Testis (tissue), 3 donors: ENCODE results near the gene MAP2K3. TPM values are rescaled to one million over a fixed set of nuclear protein-coding genes. Genes with fewer than 3 reads are reported as not detected.

Experiments
- DNase-seq: peaks from one replicate; pipeline ENCODE4 v3.0.0-alpha.2; 2019
- H3K27ac ChIP-seq, 2 donors: fragments of 200-600 bp; sonication (generic); one replicate each; pipeline ENCODE4 v1.5.1; 2019
- H3K27me3 ChIP-seq: fragments of 200-600 bp; sonication (generic); one replicate; pipeline ENCODE4 v1.5.1; 2019
- H3K36me3 ChIP-seq: fragments of 200-600 bp; sonication (generic); one replicate; pipeline ENCODE4 v1.5.1; 2017; ENCODE audit warnings: low read depth; ENCODE audit errors: missing control alignments
- H3K4me1 ChIP-seq: fragments of 200-600 bp; sonication (generic); one replicate; pipeline ENCODE4 v1.5.1; 2019
- H3K4me3 ChIP-seq, 2 donors: fragments of 200-600 bp; sonication (generic); one replicate each; pipeline ENCODE4 v1.5.1; 2017 to 2019
- H3K9me3 ChIP-seq: fragments of 200-600 bp; sonication (generic); one replicate; pipeline ENCODE4 v1.5.1; 2017
- CTCF ChIP-seq, 3 experiments: fragments of 450-650 bp in 2 of 3; fragments of 200-600 bp in 1 of 3; sonication (generic) in 1 of 3; IDR thresholded peaks; one replicate each; pipeline ENCODE4 v1.5.1; 2016 to 2019; ENCODE audit warnings: antibody characterized with exemption in 3 of 3, mild to moderate bottlenecking in 2 of 3, moderate library complexity in 1 of 3
- POLR2A ChIP-seq: fragments of 450-650 bp; IDR thresholded peaks from one replicate; pipeline ENCODE4 v1.6.1; 2017; ENCODE audit warnings: antibody characterized with exemption, mild to moderate bottlenecking, moderate library complexity
- WGBS, 2 donors: methylation state at CpG; one replicate each; pipeline ENCODE4 v1.1.5; 2018; 5-methylcytosine and 5-hydroxymethylcytosine counted together
- intact Hi-C: fragments of 100-400 bp; cut with DNase I; formaldehyde crosslinking; loops from one replicate; pipeline ENCODE4 v1.15.1; 2023; ENCODE audit warnings: low total_unique reads
- polyA plus RNA-seq: library from polyadenylated mRNA; stranded (reverse); fragments of 350-450 nt; fragmentation: Illumina TruSeq; extraction: RNeasy Lipid Tissue Mini Kit (QIAGEN cat#74804); gene quantifications from one replicate; pipeline ENCODE4 v1.2.3, GENCODE V29; 2014; ENCODE audit warnings: low read depth, low replicate concordance; ENCODE audit not compliant: insufficient read depth
- total RNA-seq, 2 donors: library from RNA; depleted of rRNA; stranded (reverse); fragments of >200 nt; gene quantifications; one replicate each; pipeline ENCODE4 v1.2.3, GENCODE V29; 2016

MAP2K3 gene
- total and polyA plus RNA-seq, 3 donors from 2014 or later, result 13.5 to 17.5 (median 15.4) TPM

- peaks cover 40% of the 10 kb centered on the region for H3K4me1 ChIP-seq
Measured at GRCh38 chr17:21283482-21284318, 811 bp upstream of the MAP2K3 start.

GRCh38 chr17:21285164-21286065 lies 904 bp downstream of the MAP2K3 start:
- peak; percentile 42 for DNase-seq

More at GRCh38 chr17:21283482-21284318, 811 bp upstream of the MAP2K3 start:
- no peaks in the 10 kb centered on the region for H3K9me3 ChIP-seq
- H3K36me3 ChIP-seq, result no peaks in the 10 kb centered on the region
- no peak for DNase-seq
- H3K4me3 ChIP-seq, result peak overlapping the region; percentile 80 to 88
- no peak for TF ChIP-seq CTCF (IDR thresholded peaks at IDR 0.05)
- no peak for TF ChIP-seq POLR2A
- H3K27ac ChIP-seq, result no peak overlapping the region
- WGBS, 2 donors, result 13 to 43% methylated on average over 9 to 42 of the region's 49 CpGs
- intact Hi-C loops, result loop anchor here (10.0 kb wide), 2 partner anchors 159 to 231 kb away; partner anchors contain the start of gene DHRS7B
- no peaks in the 10 kb centered on the region for H3K27me3 ChIP-seq

GRCh38 chr17:21286066-21286770 lies 1.7 kb downstream of the MAP2K3 start:
- Histone ChIP-seq H3K36me3 (no peaks in the 10 kb centered on the region), H3K9me3 (no peaks in the 10 kb centered on the region), H3K27me3 (no peaks in the 10 kb centered on the region), H3K27ac (peak overlapping the region; percentile 79 to 89), H3K4me3 (peak overlapping the region; percentile 80 to 88), H3K4me1 (peaks cover 40% of the 10 kb centered on the region)
- TF ChIP-seq POLR2A (no peak), CTCF (IDR thresholded peaks at IDR 0.05) (no peak)
- intact Hi-C loops, result loop anchor here (10.0 kb wide), 2 partner anchors 161 to 229 kb away; partner anchors contain the start of gene DHRS7B
- 0 to 10% methylated on average over 4 to 16 of the region's 16 CpGs for WGBS, 2 donors
- peak; percentile 87 for DNase-seq

More at GRCh38 chr17:21285164-21286065, 904 bp downstream of the MAP2K3 start:
- Histone ChIP-seq H3K4me3 (peak overlapping the region; percentile 80 to 88), H3K27me3 (no peaks in the 10 kb centered on the region), H3K4me1 (peaks cover 40% of the 10 kb centered on the region), H3K27ac (peak overlapping the region; percentile 79 to 89), H3K36me3 (no peaks in the 10 kb centered on the region), H3K9me3 (no peaks in the 10 kb centered on the region)
- TF ChIP-seq CTCF (IDR thresholded peaks at IDR 0.05), result no peak
- no peak for TF ChIP-seq POLR2A
- 0 to 1% methylated on average over 13 to 16 of the region's 16 CpGs for WGBS, 2 donors
- intact Hi-C loops, result loop anchor here (10.0 kb wide), 2 partner anchors 161 to 229 kb away; partner anchors contain the start of gene DHRS7B

GRCh38 chr17:21286909-21287702 lies 2.6 kb downstream of the MAP2K3 start:
- Histone ChIP-seq H3K36me3 (no peaks in the 10 kb centered on the region), H3K4me1 (peaks cover 40% of the 10 kb centered on the region), H3K27ac (peak overlapping the region; percentile 0 to 89), H3K27me3 (no peaks in the 10 kb centered on the region), H3K4me3 (no peak overlapping the region), H3K9me3 (no peaks in the 10 kb centered on the region)
- 68 to 75% methylated on average over 7 to 9 of the region's 9 CpGs for WGBS, 2 donors
- intact Hi-C loops, result loop anchor here (10.0 kb wide), 2 partner anchors 162 to 228 kb away; partner anchors contain the start of gene DHRS7B
- DNase-seq, result no peak
- TF ChIP-seq POLR2A (no peak), CTCF (IDR thresholded peaks at IDR 0.05) (no peak)
